SK-N-SH (cell line): ENCODE measurements around the gene SPAG6.

Experiments
- CTCF ChIP-seq: fragments of 200-600 bp; sonication (generic); IDR thresholded peaks from 2 replicates; pipeline ENCODE4 v1.6.1; 2017; ENCODE audit warnings: antibody characterized with exemption, mild to moderate bottlenecking, moderate library complexity
- EP300 ChIP-seq, 2 experiments: IDR thresholded peaks; 2 replicates each; pipeline versions ENCODE4 v1.4.0 to v1.6.1; 2012; ENCODE audit warnings: borderline replicate concordance in 1 of 2, low read depth in 1 of 2, low read length in 1 of 2
- EZH2phosphoT487 ChIP-seq: fragments of 200-600 bp; sonication (generic); IDR thresholded peaks from 2 replicates; pipeline ENCODE4 v1.6.1; 2017; ENCODE audit warnings: low read depth, mixed run types, mild to moderate bottlenecking, antibody characterized with exemption, moderate library complexity, borderline replicate concordance
- IRF3 ChIP-seq: fragments of 150-350 bp; IDR thresholded peaks from 2 replicates; pipeline ENCODE4 v1.6.1; 2016; ENCODE audit warnings: mild to moderate bottlenecking, low read depth, low read length
- JUND ChIP-seq: IDR thresholded peaks from 2 replicates; pipeline ENCODE4 v1.4.0; 2012
- SMC3 ChIP-seq: IDR thresholded peaks from 2 replicates; pipeline ENCODE4 v1.6.1; 2012; ENCODE audit warnings: low read depth, low read length, improper control_type of control experiment
- TCF12 ChIP-seq: IDR thresholded peaks from 2 replicates; pipeline ENCODE4 v1.4.0; 2012
- USF1 ChIP-seq: IDR thresholded peaks from 2 replicates; pipeline ENCODE4 v1.4.0; 2012; ENCODE audit warnings: low read depth, borderline replicate concordance

- TF ChIP-seq SMC3, result no peak
- no peak for TF ChIP-seq TCF12
- TF ChIP-seq EZH2phosphoT487, result no peak
- TF ChIP-seq CTCF, result no peak
- no peak for TF ChIP-seq IRF3
- TF ChIP-seq USF1, result no peak
- no peak for TF ChIP-seq JUND
- no peak for TF ChIP-seq EP300 (IDR thresholded peaks at IDR 0.05; ENCODE audit: borderline replicate concordance in 1 of 2, low read depth in 1 of 2, low read length in 1 of 2)
Observed at GRCh38 chr10:22456486-22456885, 111.2 kb downstream of the SPAG6 start.
